Heart left ventricle (tissue), 16 donors: ENCODE results near the gene ANKRD13B. TPM values are rescaled to one million over a fixed set of nuclear protein-coding genes. Genes with fewer than 3 reads are reported as not detected.
A peak's percentile ranks its signal among the peaks of the same experiment; 100 is the strongest.

ENCODE experiments used
- ATAC-seq, 4 donors: fragments of 200-7000 bp; cut with Tn5 transposase; one replicate each; pipeline ENCODE4 v1.9.1; 2020 to 2022; ENCODE audit warnings: moderate library complexity in 4 of 4, mild to moderate bottlenecking in 3 of 4, moderate number of reproducible peaks in 1 of 4
- DNase-seq, 5 donors: peaks; one replicate each; pipeline ENCODE4 v3.0.0-alpha.2; 2020
- H3K27ac ChIP-seq, 12 donors: fragments of 200-600 bp; sonication (generic) in 4 of 12; one replicate each; pipeline versions ENCODE4 v1.5.0 to v1.8.0; 2016 to 2022; ENCODE audit warnings: mild to moderate bottlenecking in 2 of 12
- H3K27me3 ChIP-seq, 9 donors: fragments of 200-600 bp; sonication (generic) in 2 of 9; one replicate each; pipeline versions ENCODE4 v1.5.1 to v1.8.0; 2016 to 2022; ENCODE audit warnings: mild to moderate bottlenecking in 3 of 9
- H3K36me3 ChIP-seq, 9 donors: fragments of 200-600 bp; sonication (generic) in 2 of 9; one replicate each; pipeline versions ENCODE4 v1.5.0 to v1.8.0; 2018 to 2022; ENCODE audit warnings: mild to moderate bottlenecking in 2 of 9
- H3K4me1 ChIP-seq, 12 donors: fragments of 200-600 bp; sonication (generic) in 4 of 12; one replicate each; pipeline versions ENCODE4 v1.5.0 to v1.8.0; 2016 to 2022; ENCODE audit warnings: mild to moderate bottlenecking in 3 of 12
- H3K4me3 ChIP-seq, 12 donors: fragments of 200-600 bp; sonication (generic) in 4 of 12; one replicate each; pipeline versions ENCODE4 v1.5.0 to v1.8.0; 2017 to 2022; ENCODE audit warnings: mild to moderate bottlenecking in 9 of 12, moderate library complexity in 4 of 12
- H3K9me3 ChIP-seq, 12 donors: fragments of 200-600 bp; sonication (generic) in 4 of 12; one replicate each; pipeline versions ENCODE4 v1.5.0 to v1.8.0; 2016 to 2022; ENCODE audit warnings: mild to moderate bottlenecking in 1 of 12
- CTCF ChIP-seq, 12 donors: fragments of 200-600 bp; sonication (generic) in 4 of 12; IDR thresholded peaks; one replicate each; pipeline versions ENCODE4 v1.5.0 to v1.8.0; 2018 to 2022; ENCODE audit warnings: antibody characterized with exemption in 12 of 12, mild to moderate bottlenecking in 5 of 12
- POLR2A ChIP-seq, 2 donors: fragments of 450-650 bp; IDR thresholded peaks; one replicate each; pipeline ENCODE4 v1.6.1; 2017; ENCODE audit warnings: antibody characterized with exemption in 2 of 2, mild to moderate bottlenecking in 2 of 2, moderate library complexity in 2 of 2
- WGBS, 4 donors: extraction: QIAGEN DNeasy Blood & Tissue Kit in 2 of 4; methylation state at CpG; one replicate each; pipeline versions ENCODE4 v1.1.5 to v1.1.7; 2013 to 2018; 5-methylcytosine and 5-hydroxymethylcytosine counted together
- intact Hi-C, 10 donors: fragments of 100-400 bp; cut with DNase I; formaldehyde crosslinking; loops; one replicate each; pipeline versions ENCODE4 v1.11.1 to v1.14.2; 2022
- polyA plus RNA-seq, 2 donors: library from polyadenylated mRNA; stranded (reverse); fragments of 200-250 nt; gene quantifications; one replicate each; pipeline ENCODE4 v1.2.3, GENCODE V29; 2013
- total RNA-seq, 9 donors: library from RNA; depleted of rRNA in 2 of 9; stranded (reverse); fragments of >200 nt in 2 of 9; fragmentation: NEBNext Ultra II Directional in 3 of 9; extraction: Animal tissue kit (Norgen Biotek cat#: 25700) in 3 of 9; gene quantifications; one replicate each; pipeline versions ENCODE4 v1.1.0 to v1.2.4, GENCODE V29; 2016 to 2023
- donor health status: ischemic (EF 13 %, LVEDD 7.1; RV severe dilation, severe dysfunction).
- donor health status: healthy with polysubstance abuse.
- donor health status: DM: no; HTN: yes; CAD: no.
- donor health status: DM: no; HTN: no; CAD: no.
- donor health status: ischemic (EF 25% LVEDD 6.9; RV normal size, moderate dysfunction).
- donor health status: ischemic (EF 25% LVEDD 5.7; RV mildly dilated, moderate dysfunction).
- donor health status: healthy.
- donor health status: DM: yes; HTN: yes; CAD: no.
- donor health status: ischemic (EF 35%, LVEDD 5.7; RV mildly dilated, moderate dysfunction).
- donor health status: nonischemic (EF 11% LVEDD 7.7; RV severe dilation, severe dysfunction).
- donor health status: DM: yes; HTN: yes; CAD: no.
- donor health status: PGD.
- donor health status: ischemic (EF 29% LVEDD 5.4; RV normal size, mild dysfunction).
- donor health status: nonischemic (EF 23%, LVEDD 6.1; RV moderate dilation, normal function).

The ANKRD13B gene
- total and polyA plus RNA-seq, 11 donors, result 4.1 to 12.7 (median 6.1) TPM

- peak in 2 of 4 donors; percentile 16 to 19 for ATAC-seq
- H3K9me3 ChIP-seq, result no peaks in the 10 kb centered on the region
- DNase-seq, result peak in 1 of 5 donors; percentile 65
- intact Hi-C loops, result loop anchor here in 1 of 10 donors (5.0 kb wide), 1 partner anchor 35 kb away; no protein-coding TSS in a partner anchor
- WGBS, 4 donors, result 40 to 65% (median 56%) methylated on average over 24 to 85 of the region's 85 CpGs
- peaks cover 3 to 51% (median 38%) of the 10 kb centered on the region in 12 donors for H3K4me1 ChIP-seq
- H3K4me3 ChIP-seq, result peak overlapping the region in 10 of 12 donors; percentile 17 to 53 (median 44)
- peak overlapping the region in 6 of 12 donors; percentile 12 to 58 (median 36) for H3K27ac ChIP-seq
- H3K27me3 ChIP-seq, result no peaks in the 10 kb centered on the region
- no peak for TF ChIP-seq CTCF (IDR thresholded peaks at IDR 0.05)
- TF ChIP-seq POLR2A (IDR thresholded peaks at IDR 0.05), result no peak
- peaks cover 0 to 10% (median 0%) of the 10 kb centered on the region in 9 donors for H3K36me3 ChIP-seq
Observed at GRCh38 chr17:29612404-29613280, 19.7 kb downstream of the ANKRD13B start.

- TF ChIP-seq POLR2A (IDR thresholded peaks at IDR 0.05), result peak in 1 of 2 donors; percentile 14
- TF ChIP-seq CTCF (IDR thresholded peaks at IDR 0.05), result peak; percentile 82 to 97 (median 92)
- ATAC-seq (peak; percentile 63 to 81 (median 75)), DNase-seq (peak; percentile 95 to 98 (median 96))
- 1 to 3% (median 1%) methylated on average over 15 to 50 of the region's 50 CpGs for WGBS, 4 donors
- no peaks in the 10 kb centered on the region for H3K9me3 ChIP-seq
- peaks cover 6 to 58% (median 45%) of the 10 kb centered on the region in 12 donors for H3K4me1 ChIP-seq
- intact Hi-C loops, result loop anchor here in 1 of 10 donors (5.0 kb wide), 1 partner anchor 36 kb away; no protein-coding TSS in a partner anchor
- peaks cover 0 to 10% (median 0%) of the 10 kb centered on the region in 9 donors for H3K36me3 ChIP-seq
- H3K4me3 ChIP-seq, result peak overlapping the region in 11 of 12 donors; percentile 17 to 53 (median 41)
- H3K27me3 ChIP-seq, result no peaks in the 10 kb centered on the region
- peak overlapping the region in 9 of 12 donors; percentile 3 to 66 (median 42) for H3K27ac ChIP-seq
Observed at GRCh38 chr17:29613352-29613837, 20.5 kb downstream of the ANKRD13B start.

GRCh38 chr17:29613856-29614255, 20.9 kb downstream of the ANKRD13B start:
- Histone ChIP-seq H3K4me3 (peak overlapping the region in 11 of 12 donors; percentile 17 to 53 (median 41)), H3K36me3 (peaks cover 0 to 10% (median 0%) of the 10 kb centered on the region in 9 donors), H3K27me3 (no peaks in the 10 kb centered on the region), H3K27ac (peak overlapping the region in 8 of 12 donors; percentile 3 to 66 (median 18)), H3K4me1 (peaks cover 6 to 63% (median 50%) of the 10 kb centered on the region in 12 donors), H3K9me3 (no peaks in the 10 kb centered on the region)
- 17 to 21% (median 20%) methylated on average over 13 of the region's 13 CpGs for WGBS, 4 donors
- DNase-seq (peak in 2 of 5 donors; percentile 42 to 58), ATAC-seq (no peak)
- TF ChIP-seq POLR2A (IDR thresholded peaks at IDR 0.05) (no peak), CTCF (IDR thresholded peaks at IDR 0.05) (no peak)
- intact Hi-C loops, result loop anchor here in 2 of 10 donors (2.0 to 5.0 kb wide), 2 partner anchors 21 to 37 kb away; partner anchors contain the start of gene ANKRD13B (in 1 of the 2)
